K562 (cell line): Measurements from ENCODE around the gene EPHA4. TPM values are rescaled to one million over a fixed set of nuclear protein-coding genes. Genes with fewer than 3 reads are reported as not detected.

Experiments used
- ATAC-seq: fragments of 200-7000 bp; cut with Tn5 transposase; 3 replicates; pipeline ENCODE4 v1.9.1; 2020; ENCODE audit warnings: moderate library complexity
- BruUV-seq: library from RNA; stranded (reverse); fragments of 400-500 nt; replicated peaks from 2 replicates; lab custom pipeline; 2021; lab: Mats Ljungman, UMichigan
- CTCF ChIA-PET: fragments of 300-600 bp; formaldehyde crosslinking; extraction: SDS; loops from one replicate; lab custom pipeline; 2021; ENCODE audit warnings: low intra/inter-chr PET ratio; lab: Yijun Ruan, JAX
- POLR2A ChIA-PET: fragments of 300-600, 350-650 bp; sonication (Branson Sonifier 250); formaldehyde crosslinking; extraction: SDS; loops from one replicate; lab custom pipeline; 2021; ENCODE audit warnings: antibody characterized with exemption, inconsistent platforms; lab: Yijun Ruan, JAX
- DNase-seq, 4 experiments: peaks; one replicate each; pipeline versions ENCODE4 v3.0.0 to v3.0.0-alpha.2; 2011 to 2018; ENCODE audit warnings: low spot score in 3 of 4, mixed read lengths in 3 of 4; ENCODE audit errors: extremely low read depth in 1 of 4
- FAIRE-seq: peaks from 2 replicates; lab custom pipeline; 2011; peaks lifted over from hg19 to GRCh38; lab: Jason Lieb, UNC
- H2AFZ ChIP-seq: 2 replicates; pipeline ENCODE4 v1.6.0; 2011; ENCODE audit warnings: low read depth, low read length, control low read depth, inconsistent platforms
- H3K27ac ChIP-seq: fragments of 200-600 bp; 3 replicates; pipeline ENCODE4 v1.8.0; 2011; ENCODE audit warnings: low read depth, mild to moderate bottlenecking, control low read depth, inconsistent platforms, low read length, moderate library complexity, mixed read lengths; ENCODE audit errors: extremely low read depth
- H3K27me3 ChIP-seq, 2 experiments: fragments of 300-600 bp in 1 of 2; 2 replicates in 1 of 2; 3 replicates in 1 of 2; pipeline versions ENCODE4 v1.6.0 to v1.8.0; 2011; ENCODE audit warnings: inconsistent platforms in 2 of 2, low read length in 2 of 2, mild to moderate bottlenecking in 1 of 2, mixed read lengths in 1 of 2, moderate library complexity in 1 of 2; ENCODE audit not compliant: control insufficient read depth in 2 of 2, insufficient read depth in 2 of 2
- H3K36me3 ChIP-seq: fragments of 300-600 bp; 3 replicates; pipeline ENCODE4 v1.8.0; 2011; ENCODE audit warnings: mild to moderate bottlenecking, low read length, inconsistent platforms; ENCODE audit not compliant: control insufficient read depth, insufficient read depth
- H3K4me1 ChIP-seq, 2 experiments: fragments of 200-600 bp in 1 of 2; replicated peaks in 1 of 2; 2 replicates in 1 of 2; 3 replicates in 1 of 2; pipeline versions ENCODE4 v1.5.1 to v1.8.0; 2011; ENCODE audit warnings: inconsistent platforms in 2 of 2, low read length in 2 of 2, mild to moderate bottlenecking in 1 of 2, mixed read lengths in 1 of 2, moderate library complexity in 1 of 2; ENCODE audit not compliant: control insufficient read depth in 2 of 2, insufficient read depth in 2 of 2
- H3K4me2 ChIP-seq: 2 replicates; pipeline ENCODE4 v1.6.1; 2011; ENCODE audit warnings: low read length, control low read depth, inconsistent platforms, mixed read lengths; ENCODE audit not compliant: insufficient read depth
- H3K4me3 ChIP-seq: fragments of 200-600 bp; sonication (generic), shearing (Covaris generic); 2 replicates; pipeline ENCODE4 v1.5.1; 2016; ENCODE audit warnings: control low read depth, inconsistent platforms
- H3K79me2 ChIP-seq: fragments of 200-600 bp; 3 replicates; pipeline ENCODE4 v1.8.0; 2011; ENCODE audit warnings: low read length, inconsistent platforms; ENCODE audit not compliant: control insufficient read depth, insufficient read depth
- H3K9ac ChIP-seq, 2 experiments: 2 replicates each; pipeline versions ENCODE4 v1.6.0 to v1.6.1; 2011; ENCODE audit warnings: low read depth in 2 of 2, low read length in 2 of 2, control low read depth in 1 of 2, inconsistent platforms in 1 of 2, mild to moderate bottlenecking in 1 of 2, mixed read lengths in 1 of 2; ENCODE audit not compliant: insufficient read depth in 1 of 2
- H3K9me1 ChIP-seq: one replicate; pipeline ENCODE4 v1.6.0; 2011; ENCODE audit warnings: inconsistent platforms, mild to moderate bottlenecking, low read length, moderate library complexity; ENCODE audit not compliant: control insufficient read depth, insufficient read depth
- H3K9me3 ChIP-seq: replicated peaks from 2 replicates; pipeline ENCODE4 v1.5.1; 2011; ENCODE audit warnings: low read depth, low read length, inconsistent platforms; ENCODE audit not compliant: control insufficient read depth, insufficient read depth
- H4K20me1 ChIP-seq: replicated peaks from 2 replicates; pipeline ENCODE4 v1.6.1; 2011; ENCODE audit warnings: low read length, inconsistent platforms, mixed read lengths; ENCODE audit not compliant: control insufficient read depth, insufficient read depth
- ARID2 ChIP-seq: fragments of 450-650 bp; IDR thresholded peaks from 2 replicates; pipeline ENCODE4 v1.6.1; 2017; ENCODE audit warnings: antibody characterized with exemption, mild to moderate bottlenecking
- MCM2 ChIP-seq: fragments of 450-650 bp; IDR thresholded peaks from 2 replicates; pipeline ENCODE4 v1.6.1; 2017; ENCODE audit warnings: low read depth, mild to moderate bottlenecking
- NCOR1 ChIP-seq: fragments of 450-650 bp; IDR thresholded peaks from 2 replicates; pipeline ENCODE4 v1.6.1; 2016; ENCODE audit warnings: mild to moderate bottlenecking, moderate library complexity
- POLR2G ChIP-seq: fragments of 200-400 bp; formaldehyde crosslinking; IDR thresholded peaks from 2 replicates; pipeline ENCODE4 v1.6.1; 2017; ENCODE audit warnings: low read depth, mild to moderate bottlenecking, antibody characterized with exemption, low read length, moderate library complexity
- TRIM24 ChIP-seq, 2 experiments: fragments of 450-650 bp; IDR thresholded peaks; 2 replicates each; pipeline ENCODE4 v1.6.1; 2016
- WGBS: fragments of 100-300 bp; shearing (Covaris generic); methylation state at CpG from one replicate; pipeline ENCODE4 v1.1.6; 2016; ENCODE audit warnings: low coverage, mixed read lengths; ENCODE audit not compliant: insufficient coverage; ENCODE audit errors: missing lambda C conversion rate; 5-methylcytosine and 5-hydroxymethylcytosine counted together
- in situ Hi-C: fragments of 300-500 bp; cut with MboI; formaldehyde crosslinking; loops from 4 replicates; pipeline ENCODE4 v1.15.0; 2018; ENCODE audit warnings: inconsistent platforms, mixed read lengths
- intact Hi-C: fragments of 100-400 bp; cut with micrococcal nuclease; formaldehyde crosslinking; loops from 2 replicates; pipeline ENCODE4 v1.14.2; 2022
- polyA plus RNA-seq, 8 experiments: library from polyadenylated mRNA; depleted of rRNA in 4 of 8; stranded (reverse) in 5 of 8; unstranded in 3 of 8; fragments of >200 nt; fragmentation: Nextera tagmentation in 2 of 8; fragmentation: Illumina TruSeq in 1 of 8; extraction: Ambion mirVana in 2 of 8; extraction: Trizol in 1 of 8; gene quantifications; 2 replicates each; pipeline versions ENCODE4 v1.2.1 to v1.2.3, GENCODE V29; 2011 to 2014; ENCODE audit warnings: inconsistent platforms in 1 of 8, missing spikeins in 1 of 8
- total RNA-seq, 7 experiments: library from RNA; depleted of rRNA in 6 of 7; stranded (reverse); fragments of >200 nt in 6 of 7; fragmentation: Illumina TruSeq in 2 of 7; extraction: Trizol in 2 of 7; gene quantifications; 2 replicates each; pipeline versions ENCODE4 v1.2.1 to v1.2.3, GENCODE V29; 2011 to 2021; ENCODE audit warnings: low replicate concordance in 1 of 7
- TF ChIP-seq, protein P1 (sequence below): fragments of 250-450 bp; sonication (Bioruptor Pico); IDR thresholded peaks from 2 replicates; pipeline ENCODE4 v1.5.0; 2021

EPHA4 gene
- total and polyA plus RNA-seq, 9 of the 15 experiments (the other 6 are each of a cell fraction or from before 2014, with no cell fraction given), result 0.07 to 0.09 (median 0.07) TPM; not detected in 6

DNA sequence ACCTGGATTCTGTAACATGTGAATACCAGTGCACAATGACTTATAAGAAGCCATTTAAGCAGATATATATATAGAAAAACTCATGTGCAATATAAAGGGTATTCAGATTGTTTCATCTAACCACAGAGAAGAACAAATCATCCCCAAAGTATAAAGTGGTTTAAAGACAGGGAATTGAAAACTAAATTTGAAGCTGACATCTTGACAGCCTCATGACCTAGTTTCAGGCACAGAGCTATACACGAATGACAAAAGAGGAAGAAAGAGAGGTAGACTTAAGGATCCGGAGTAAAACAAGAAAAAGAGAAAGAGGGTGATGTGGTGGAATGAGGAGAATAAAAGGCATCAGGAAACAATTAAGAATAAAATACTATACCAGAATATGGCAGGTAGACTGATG is 194.5 kb downstream of the EPHA4 start:
- ChIA-PET CTCF (no interaction called here), POLR2A (interaction anchor here (0.9 kb wide), 1 partner anchor 439 kb away, joined by 3 read pairs; no protein-coding TSS in a partner anchor)
- no peaks in the 10 kb centered on the region for H3K9me3 ChIP-seq
- no peaks in the 10 kb centered on the region for H4K20me1 ChIP-seq
- in situ Hi-C loops, result no loop called here
- H2AFZ ChIP-seq, result no peak overlapping the region
- H3K4me1 ChIP-seq, result no peaks in the 10 kb centered on the region
- no peak for TF ChIP-seq ARID2
- TF ChIP-seq POLR2G, result no peak
- TF ChIP-seq TRIM24 (IDR thresholded peaks at IDR 0.05), result no peak
- intact Hi-C loops, result no loop called here
- ATAC-seq (no peak), FAIRE-seq (no peak), DNase-seq (no peak)
- no peaks in the 10 kb centered on the region for H3K27me3 ChIP-seq
- H3K27ac ChIP-seq, result no peak overlapping the region
- H3K79me2 ChIP-seq, result no peaks in the 10 kb centered on the region
- H3K4me2 ChIP-seq, result no peak overlapping the region
- WGBS, result no CpG with 5 or more reads among the region's 2 CpGs
- no peaks in the 10 kb centered on the region for H3K36me3 ChIP-seq
- no peaks in the 10 kb centered on the region for H3K9me1 ChIP-seq
- BruUV-seq, result no TSS peak
- no peak overlapping the region for H3K4me3 ChIP-seq
- H3K9ac ChIP-seq, result no peak overlapping the region

DNA sequence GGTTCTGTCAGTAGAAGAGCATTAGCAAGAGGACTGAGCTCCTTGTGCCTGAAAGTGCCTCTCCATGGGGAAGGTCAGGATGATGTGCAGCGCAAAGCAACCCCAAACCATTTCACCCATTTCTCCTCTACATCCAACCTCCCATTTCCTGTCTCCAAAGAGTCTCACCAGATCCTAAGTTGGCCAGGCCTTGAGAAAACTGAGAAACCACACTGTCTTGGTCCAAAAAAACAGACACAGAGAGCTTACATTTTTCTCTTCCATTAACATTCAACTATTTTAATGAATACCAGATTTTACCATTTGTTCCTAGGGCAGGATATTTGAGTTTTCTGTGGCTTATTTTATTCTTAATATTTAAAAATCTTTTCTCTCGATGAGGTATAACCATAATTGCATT is 195.0 kb downstream of the EPHA4 start:
- Histone ChIP-seq H3K4me1 (no peaks in the 10 kb centered on the region), H3K27ac (no peak overlapping the region), H3K27me3 (no peaks in the 10 kb centered on the region), H3K9me3 (no peaks in the 10 kb centered on the region), H2AFZ (no peak overlapping the region), H3K79me2 (no peaks in the 10 kb centered on the region), H3K36me3 (no peaks in the 10 kb centered on the region), H3K9me1 (no peaks in the 10 kb centered on the region), H3K4me2 (no peak overlapping the region), H3K9ac (no peak overlapping the region), H3K4me3 (no peak overlapping the region), H4K20me1 (no peaks in the 10 kb centered on the region)
- no TSS peak for BruUV-seq
- CTCF ChIA-PET, result no interaction called here
- intact Hi-C loops, result no loop called here
- ATAC-seq (no peak), FAIRE-seq (no peak), DNase-seq (no peak)
- 13% methylated on average over 2 of the region's 2 CpGs for WGBS
- POLR2A ChIA-PET, result interaction anchor here (0.9 kb wide), 1 partner anchor 440 kb away, joined by 3 read pairs; no protein-coding TSS in a partner anchor
- TF ChIP-seq, protein P1, sequence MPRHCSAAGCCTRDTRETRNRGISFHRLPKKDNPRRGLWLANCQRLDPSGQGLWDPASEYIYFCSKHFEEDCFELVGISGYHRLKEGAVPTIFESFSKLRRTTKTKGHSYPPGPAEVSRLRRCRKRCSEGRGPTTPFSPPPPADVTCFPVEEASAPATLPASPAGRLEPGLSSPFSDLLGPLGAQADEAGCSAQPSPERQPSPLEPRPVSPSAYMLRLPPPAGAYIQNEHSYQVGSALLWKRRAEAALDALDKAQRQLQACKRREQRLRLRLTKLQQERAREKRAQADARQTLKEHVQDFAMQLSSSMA, result no peak
- TF ChIP-seq MCM2 (no peak), NCOR1 (no peak)
- in situ Hi-C loops, result no loop called here
